Measurements from ENCODE around the gene CNTNAP5.
"Not testable (repeated sequence)": the region's sequence is repeated elsewhere in the genome, so short reads cannot be mapped to it uniquely, and the experiment has no call there.

CNTNAP5 gene

GRCh38 chr2:124320051-124320688, 295.1 kb downstream of the CNTNAP5 start:
- no peak for DNase-seq (ENCODE audit: low read depth in 2 of 2)

GRCh38 chr2:124323321-124323720, 298.2 kb downstream of the CNTNAP5 start:
- DNase-seq (ENCODE audit: low read depth in 2 of 2): no peak

- DNase-seq (ENCODE audit: low read depth in 2 of 2): no peak
Measured at GRCh38 chr2:124325667-124326440, 300.8 kb downstream of the CNTNAP5 start.

GRCh38 chr2:124327303-124327702, 302.2 kb downstream of the CNTNAP5 start:
- DNase-seq (ENCODE audit: low read depth in 2 of 2): no peak

GRCh38 chr2:124328397-124328796, 303.3 kb downstream of the CNTNAP5 start:
- no peak for DNase-seq (ENCODE audit: low read depth in 2 of 2)

- no peak for DNase-seq (ENCODE audit: low read depth in 2 of 2)
Measured at GRCh38 chr2:124333784-124334183, 308.7 kb downstream of the CNTNAP5 start.

GRCh38 chr2:124335058-124335457, 310.0 kb downstream of the CNTNAP5 start:
- DNase-seq (ENCODE audit: low read depth in 2 of 2): no peak

- no peak for DNase-seq (ENCODE audit: low read depth in 2 of 2)
Measured at GRCh38 chr2:124339709-124340108, 314.6 kb downstream of the CNTNAP5 start.

GRCh38 chr2:124343827-124344498, 318.9 kb downstream of the CNTNAP5 start:
- DNase-seq (ENCODE audit: low read depth in 2 of 2): no peak

GRCh38 chr2:124347209-124347608, 322.1 kb downstream of the CNTNAP5 start:
- DNase-seq (ENCODE audit: low read depth in 2 of 2): no peak

GRCh38 chr2:124353656-124354055, 328.6 kb downstream of the CNTNAP5 start:
- DNase-seq (ENCODE audit: low read depth in 2 of 2): no peak

GRCh38 chr2:124354466-124354865, 329.4 kb downstream of the CNTNAP5 start:
- DNase-seq (ENCODE audit: low read depth in 2 of 2): no peak

- not testable (repeated sequence) for DNase-seq (ENCODE audit: low read depth in 2 of 2)
Measured at GRCh38 chr2:124361966-124362365, 336.9 kb downstream of the CNTNAP5 start.

GRCh38 chr2:124369181-124369580, 344.1 kb downstream of the CNTNAP5 start:
- DNase-seq (ENCODE audit: low read depth in 2 of 2): no peak

- DNase-seq (ENCODE audit: low read depth in 2 of 2): no peak
Measured at GRCh38 chr2:124380221-124380749, 355.2 kb downstream of the CNTNAP5 start.

- no peak for DNase-seq (ENCODE audit: low read depth in 2 of 2)
Measured at GRCh38 chr2:124382067-124382618, 357.1 kb downstream of the CNTNAP5 start.

- no peak for DNase-seq (ENCODE audit: low read depth in 2 of 2)
Measured at GRCh38 chr2:124395961-124396360, 370.9 kb downstream of the CNTNAP5 start.

GRCh38 chr2:124402274-124402673, 377.2 kb downstream of the CNTNAP5 start:
- no peak for DNase-seq (ENCODE audit: low read depth in 2 of 2)

- DNase-seq (ENCODE audit: low read depth in 2 of 2): not testable (repeated sequence)
Measured at GRCh38 chr2:124407836-124408534, 382.9 kb downstream of the CNTNAP5 start.

- DNase-seq (ENCODE audit: low read depth in 2 of 2): no peak
Measured at GRCh38 chr2:124424074-124424473, 399.0 kb downstream of the CNTNAP5 start.

- no peak for DNase-seq (ENCODE audit: low read depth in 2 of 2)
Measured at GRCh38 chr2:124426122-124426521, 401.0 kb downstream of the CNTNAP5 start.

GRCh38 chr2:124426625-124427024, 401.5 kb downstream of the CNTNAP5 start:
- no peak for DNase-seq (ENCODE audit: low read depth in 2 of 2)

All from stimulated activated CD8-positive, alpha-beta memory T cell treated with anti-CD3 and anti-CD28 coated beads, Interleukin-15, amount 100 ng/mL, for 48 hours (primary cell).